DMS53 treated with DMSO at 0.1 percent for 48 hours (cell line): ENCODE data around the gene CRB3.
A peak's percentile ranks its signal among the peaks of the same experiment; 100 is the strongest.
"Not testable (repeated sequence)": the region's sequence is repeated elsewhere in the genome, so short reads cannot be mapped to it uniquely, and the experiment has no call there.

Experiments
- DNase-seq: peaks from one replicate; lab custom pipeline; 2025; ENCODE audit not compliant: unreplicated experiment; lab: John Stamatoyannopoulos, UW

Gene CRB3

GRCh38 chr19:6464070-6464873 lies at the start of gene CRB3:
Gene CRB3 (plus strand): TSS chr19:6464271. CDS start chr19:6464702, 431 bp downstream.
- DNase-seq, result peak; percentile 70

- no peak for DNase-seq
Observed at GRCh38 chr19:6414793-6415590, 49.1 kb upstream of the CRB3 start.

- DNase-seq, result no peak
Observed at GRCh38 chr19:6415591-6416190, 48.4 kb upstream of the CRB3 start.

- DNase-seq, result no peak
Observed at GRCh38 chr19:6416658-6417405, 47.2 kb upstream of the CRB3 start.

GRCh38 chr19:6417713-6418561 lies 46.1 kb upstream of the CRB3 start:
- no peak for DNase-seq

GRCh38 chr19:6418562-6418932 lies 45.5 kb upstream of the CRB3 start:
- DNase-seq, result no peak

- no peak for DNase-seq
Observed at GRCh38 chr19:6421075-6422014, 42.7 kb upstream of the CRB3 start.

- no peak for DNase-seq
Observed at GRCh38 chr19:6423499-6424194, 40.4 kb upstream of the CRB3 start.

- DNase-seq, result no peak
Observed at GRCh38 chr19:6424195-6424938, 39.7 kb upstream of the CRB3 start, which contains the start of gene KHSRP. Gene KHSRP (minus strand): TSS chr19:6424811. CDS start chr19:6424701, 110 bp downstream.

GRCh38 chr19:6424939-6425731 lies 38.9 kb upstream of the CRB3 start:
- peak; percentile 97 for DNase-seq

- DNase-seq, result no peak
Observed at GRCh38 chr19:6425732-6426620, 38.1 kb upstream of the CRB3 start.

GRCh38 chr19:6427131-6427530 lies 36.9 kb upstream of the CRB3 start:
- no peak for DNase-seq

GRCh38 chr19:6428692-6429418 lies 35.2 kb upstream of the CRB3 start:
- DNase-seq, result not testable (repeated sequence)

- DNase-seq, result no peak
Observed at GRCh38 chr19:6429419-6430221, 34.5 kb upstream of the CRB3 start.
